Left kidney (tissue), 2 donors: ENCODE data around the gene RABL3. TPM values are rescaled to one million over a fixed set of nuclear protein-coding genes. Genes with fewer than 3 reads are reported as not detected.
"Not testable (repeated sequence)": the region's sequence is repeated elsewhere in the genome, so short reads cannot be mapped to it uniquely, and the experiment has no call there.

Experiments
- DNase-seq: peaks from one replicate; pipeline ENCODE4 v3.0.0-alpha.2; 2013
- polyA plus RNA-seq: library from polyadenylated mRNA; unstranded; fragments of 120-200 nt; gene quantifications from one replicate; pipeline ENCODE4 v1.2.1, GENCODE V29; 2013; ENCODE audit not compliant: insufficient read length

RABL3 gene
- polyA plus RNA-seq, 1 donor, result 33.2 TPM

DNA sequence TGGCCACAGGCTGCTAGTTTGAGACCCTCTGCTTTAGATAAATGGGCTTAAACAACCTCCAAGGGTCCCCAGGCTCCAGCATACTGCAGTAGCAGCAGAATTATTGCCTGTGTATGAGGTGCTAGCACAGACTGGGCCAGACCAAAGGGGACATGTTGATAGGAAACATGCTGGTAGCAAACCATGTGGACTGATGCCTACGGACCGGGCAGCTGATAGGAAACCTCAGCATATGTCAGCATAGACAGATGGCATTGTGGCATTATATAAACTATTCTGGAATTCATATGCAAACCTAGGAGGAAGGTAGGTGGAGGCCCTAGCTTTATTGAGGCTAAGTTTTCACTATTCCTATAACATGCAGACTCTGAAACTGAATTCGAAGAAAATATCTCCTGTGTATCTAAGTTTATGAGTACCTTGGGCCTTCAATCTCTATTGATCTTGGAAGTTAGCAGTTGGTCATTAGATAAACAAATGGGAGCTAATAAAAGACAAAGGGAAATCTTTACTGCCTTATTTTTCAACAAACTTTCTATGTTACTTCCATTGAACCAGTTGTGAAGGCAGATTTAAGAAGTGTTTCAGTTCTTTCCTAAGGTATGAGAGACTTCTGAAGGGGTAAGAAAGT is 58.5 kb downstream of the RABL3 start:
- no peak for DNase-seq

GRCh38 chr3:120683213-120683612 is 59.1 kb downstream of the RABL3 start:
- no peak for DNase-seq

DNA sequence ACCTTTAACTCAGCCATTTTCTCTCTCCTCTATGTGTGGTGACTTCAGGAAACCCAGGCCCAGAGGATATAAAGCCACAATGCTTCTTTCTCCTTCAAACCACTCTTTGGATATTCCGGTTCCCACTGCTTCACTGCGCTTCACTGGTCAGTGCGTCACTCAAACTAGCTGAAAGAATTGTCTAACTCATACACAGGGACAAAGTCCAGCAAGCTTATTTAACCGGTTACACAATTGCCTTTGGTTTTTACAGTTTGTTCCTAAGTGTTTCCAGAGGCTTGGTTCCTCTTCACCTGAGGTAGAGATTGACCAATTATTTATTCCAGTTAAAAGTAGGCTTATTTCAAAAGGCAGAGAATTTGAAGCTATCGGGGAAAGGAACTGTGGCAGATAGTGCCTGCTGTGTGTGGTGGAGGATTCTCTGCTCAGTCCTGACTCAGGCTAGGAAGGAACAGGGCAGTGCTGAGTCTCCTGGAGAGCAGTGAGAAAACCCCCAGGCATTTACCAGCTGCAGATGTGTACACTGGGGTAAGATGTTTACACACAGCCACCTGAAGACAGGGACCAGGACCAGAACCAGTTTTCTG is 60.1 kb downstream of the RABL3 start, which contains the start of gene HGD:
Gene HGD (minus strand): TSS at position 145 of the 587 bp plus-strand sequence. CDS start 128 bp downstream, at position 17.
- peak; percentile 49 for DNase-seq

- DNase-seq, result no peak
Observed at GRCh38 chr3:120681506-120682038, 60.7 kb downstream of the RABL3 start.

- DNase-seq, result no peak
Observed at GRCh38 chr3:120681018-120681417, 61.3 kb downstream of the RABL3 start.

DNA sequence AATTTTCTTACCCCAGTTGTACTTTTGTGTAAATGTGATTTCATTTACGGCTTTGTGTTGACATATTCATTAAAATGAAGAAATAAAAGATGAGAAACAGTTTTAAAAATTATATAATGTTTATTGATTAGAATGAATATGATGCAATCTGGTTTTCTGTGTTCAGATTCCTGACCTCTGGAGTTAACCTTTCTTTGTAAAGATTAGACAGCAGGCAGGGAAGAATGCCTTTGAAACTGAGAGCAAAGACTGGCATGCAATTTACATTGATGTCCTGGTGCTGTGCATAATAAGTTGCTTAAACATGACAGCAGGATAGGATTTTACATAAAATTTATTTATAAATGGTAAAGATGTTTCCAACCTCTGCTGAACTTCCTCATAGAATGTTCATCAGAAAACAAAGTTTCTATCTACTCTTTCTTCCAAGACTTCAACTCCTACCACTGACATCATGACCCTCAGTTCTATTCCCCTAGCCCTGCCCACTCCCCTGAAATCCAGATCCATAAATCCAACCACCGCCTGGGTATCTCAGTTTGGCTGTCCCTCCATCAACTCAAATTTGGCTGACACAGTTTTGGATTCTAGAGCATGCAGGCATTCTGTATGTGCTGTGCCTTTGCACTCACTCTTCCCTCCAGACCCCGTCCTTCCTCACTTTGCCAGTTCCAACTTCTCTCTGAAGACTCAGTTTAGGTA is 62.0 kb downstream of the RABL3 start:
- no peak for DNase-seq

DNA sequence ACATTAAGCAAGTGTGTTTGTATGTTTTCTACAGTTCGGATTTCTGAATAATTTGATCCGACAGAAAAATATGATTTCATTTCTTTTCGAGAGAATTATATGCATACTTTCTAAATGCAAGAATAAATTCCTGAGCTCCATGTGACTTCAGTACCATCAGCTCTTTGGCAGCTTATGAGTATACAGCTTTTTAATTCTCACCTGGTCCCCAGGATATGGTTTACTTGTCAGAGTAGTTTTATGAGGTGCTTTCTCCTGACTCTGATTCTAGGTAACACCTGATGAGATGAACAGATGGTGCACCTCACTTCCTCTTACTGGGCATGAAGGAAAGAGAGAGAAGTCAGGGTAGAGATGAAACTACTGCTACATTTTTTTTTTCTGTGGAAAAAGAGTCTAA is 63.3 kb downstream of the RABL3 start:
- no peak for DNase-seq

DNA sequence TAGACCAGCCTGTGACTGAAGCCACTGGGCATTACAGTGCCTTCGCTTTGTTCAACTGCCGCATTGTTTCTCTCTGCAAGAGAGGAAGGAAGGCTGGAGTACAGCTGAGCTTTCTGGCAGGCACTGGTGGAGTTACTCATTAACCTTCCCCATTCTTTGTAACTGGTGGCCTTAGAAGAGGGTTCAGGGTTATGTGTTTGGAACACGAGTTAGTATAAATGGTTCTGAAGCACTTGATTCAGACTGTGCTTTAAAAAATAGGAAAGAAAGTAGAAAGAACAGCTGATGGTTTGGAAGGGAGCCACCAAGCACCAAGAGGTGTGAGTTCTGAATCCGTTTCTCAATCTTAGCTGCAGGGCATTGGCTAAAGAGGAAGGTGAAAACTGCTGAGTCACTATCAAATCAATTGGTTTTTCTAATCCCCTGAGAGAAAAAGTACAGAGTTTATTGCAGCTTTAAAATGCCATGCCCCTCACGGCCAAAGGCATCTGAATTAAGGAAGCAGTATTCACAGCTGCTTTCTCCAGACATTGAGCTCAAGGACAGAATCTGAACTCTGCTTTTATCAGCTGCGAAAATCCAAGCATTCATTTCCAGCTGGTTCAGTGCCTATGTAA is 63.9 kb downstream of the RABL3 start:
- DNase-seq, result peak; percentile 70

DNA sequence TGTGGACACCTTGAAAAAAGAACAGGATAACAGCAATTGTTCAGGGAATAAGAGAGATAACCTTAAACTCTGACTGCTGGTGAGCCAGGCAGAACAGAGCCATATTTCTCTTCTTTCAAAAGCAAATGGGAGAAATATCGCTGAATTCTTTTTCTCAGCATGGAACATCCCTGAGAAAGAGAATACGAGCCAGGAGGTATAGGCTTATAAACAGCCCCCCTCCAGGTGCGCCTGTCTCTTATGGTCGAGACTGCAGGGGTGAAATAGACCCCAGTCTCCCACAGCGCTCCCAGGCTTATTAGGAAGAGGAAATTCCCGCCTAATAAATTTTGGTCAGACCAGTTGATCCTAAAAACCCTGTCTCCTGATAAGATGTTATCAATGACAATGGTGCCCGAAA is 65.1 kb downstream of the RABL3 start:
- DNase-seq, result not testable (repeated sequence)

GRCh38 chr3:120673116-120673515 is 69.2 kb downstream of the RABL3 start:
- DNase-seq, result no peak

DNA sequence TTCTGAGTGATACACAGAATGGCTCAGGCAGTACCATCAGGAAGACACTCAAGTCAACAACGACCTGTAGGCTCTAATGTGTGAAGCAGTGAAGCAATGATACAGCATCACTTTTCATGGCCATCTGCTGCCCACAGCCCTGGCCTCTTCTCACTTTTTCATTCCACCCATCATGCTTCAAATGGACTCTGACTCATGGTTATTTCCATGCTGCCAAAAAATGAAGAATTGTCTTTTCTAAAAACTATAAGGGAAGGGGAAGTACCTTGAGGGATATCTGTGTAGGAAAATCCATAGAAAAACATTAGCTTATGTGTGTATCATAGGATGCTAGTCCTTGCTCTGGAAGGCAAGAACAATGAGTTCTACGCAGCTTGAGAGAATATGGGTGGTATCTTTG is 71.7 kb downstream of the RABL3 start:
- no peak for DNase-seq

DNA sequence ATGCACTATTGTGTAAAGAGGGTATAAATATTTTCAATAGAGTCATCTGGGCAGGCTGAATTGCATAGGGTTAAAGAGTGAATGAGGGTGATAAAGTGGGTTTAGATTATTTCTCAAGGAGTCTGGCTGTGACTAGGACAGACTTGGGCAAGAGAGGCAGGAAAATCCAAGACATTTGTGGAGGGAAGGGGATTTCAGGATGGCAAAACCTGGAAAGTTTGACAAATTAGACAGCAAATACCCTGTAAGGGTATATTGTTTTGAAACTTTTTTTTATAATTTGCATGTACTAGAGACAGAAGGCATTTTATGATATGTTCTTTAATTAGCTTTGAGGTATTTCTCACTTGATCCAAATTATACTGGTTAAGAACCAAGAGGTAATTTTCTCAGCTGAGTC is 77.4 kb downstream of the RABL3 start:
- DNase-seq, result no peak

DNA sequence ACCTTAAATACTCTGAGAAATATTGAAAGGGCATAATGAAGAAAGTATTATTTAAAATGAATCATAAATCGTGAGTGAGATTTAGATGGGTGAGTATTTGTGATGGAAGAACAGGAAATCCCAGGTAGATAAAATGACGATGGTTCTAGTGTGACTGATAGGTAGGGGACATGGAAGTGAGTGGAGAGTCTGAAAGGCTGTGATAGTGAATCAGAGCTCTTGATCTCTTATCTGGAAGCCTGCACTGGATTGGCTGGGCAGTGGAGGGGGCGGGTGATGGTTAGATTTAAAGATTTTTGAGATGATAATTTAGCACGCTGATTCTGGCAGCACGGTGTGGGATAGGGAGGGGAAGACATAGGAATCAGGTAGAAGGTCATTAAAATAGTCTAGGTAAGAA is 80.4 kb downstream of the RABL3 start:
- no peak for DNase-seq

GRCh38 chr3:120661106-120661905 is 81.0 kb downstream of the RABL3 start:
- DNase-seq, result no peak

DNA sequence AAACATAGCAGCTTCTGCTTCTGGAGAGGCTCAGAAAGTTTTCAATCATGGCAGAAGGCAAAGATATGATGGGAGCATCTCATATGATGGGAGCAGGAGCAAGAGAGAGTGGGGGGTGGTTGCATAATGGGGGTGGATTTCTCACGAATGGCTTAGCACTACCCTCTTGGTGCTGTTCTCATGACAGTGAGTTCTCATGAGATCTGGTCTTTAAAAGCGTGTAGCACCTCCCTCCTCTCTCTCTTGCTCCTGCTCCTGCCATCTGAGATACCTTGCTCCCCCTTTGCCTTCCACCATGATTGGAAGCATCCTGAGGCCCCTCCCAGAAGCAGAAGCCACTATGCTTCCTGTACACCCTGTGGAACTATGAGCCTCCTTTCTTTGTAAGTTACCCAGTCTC is 82.5 kb downstream of the RABL3 start:
- no peak for DNase-seq

GRCh38 chr3:120659285-120659684 is 83.0 kb downstream of the RABL3 start:
- DNase-seq, result no peak

GRCh38 chr3:120652896-120653545 is 89.3 kb downstream of the RABL3 start:
- DNase-seq, result no peak

DNA sequence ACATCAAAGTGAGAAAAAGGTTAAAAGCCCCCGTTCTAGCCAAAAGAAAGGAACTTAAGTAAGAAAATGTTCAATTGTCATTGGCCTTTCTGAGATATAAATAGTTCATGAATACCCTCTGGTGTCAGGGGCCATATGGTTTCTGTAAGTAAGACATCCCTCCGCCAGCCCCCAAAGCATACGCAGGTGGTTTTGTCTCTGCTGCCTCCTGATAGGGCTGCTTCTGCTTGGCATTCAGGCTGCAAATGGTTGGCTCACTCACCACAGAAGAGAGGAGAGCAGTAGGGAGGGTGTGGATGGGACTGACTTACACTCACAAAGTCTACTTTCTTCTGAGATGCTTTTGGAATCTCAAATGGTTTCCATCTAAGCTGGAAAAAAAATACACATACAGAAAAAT is 90.0 kb downstream of the RABL3 start:
- DNase-seq, result no peak

- no peak for DNase-seq
Observed at GRCh38 chr3:120650311-120650710, 92.0 kb downstream of the RABL3 start.

DNA sequence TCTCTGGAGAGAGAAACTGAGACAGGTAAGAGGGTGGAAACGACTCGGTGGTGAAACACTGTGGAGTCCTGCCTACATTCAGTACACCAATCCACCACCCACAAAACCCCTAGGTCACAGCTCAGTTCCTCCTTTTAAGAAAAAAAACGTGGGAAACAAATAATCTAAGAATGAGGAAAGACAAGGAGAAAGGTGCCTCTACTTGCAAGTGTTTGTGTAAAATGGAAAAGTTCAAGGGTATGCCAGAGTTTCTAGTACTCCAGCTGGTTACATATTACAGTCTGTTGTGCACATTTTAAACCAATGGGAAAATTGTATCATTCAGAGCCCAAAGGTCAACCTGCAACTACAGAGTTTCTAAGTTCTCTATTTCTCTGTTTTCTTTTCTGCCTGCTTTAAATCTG is 92.5 kb downstream of the RABL3 start:
- DNase-seq, result no peak

DNA sequence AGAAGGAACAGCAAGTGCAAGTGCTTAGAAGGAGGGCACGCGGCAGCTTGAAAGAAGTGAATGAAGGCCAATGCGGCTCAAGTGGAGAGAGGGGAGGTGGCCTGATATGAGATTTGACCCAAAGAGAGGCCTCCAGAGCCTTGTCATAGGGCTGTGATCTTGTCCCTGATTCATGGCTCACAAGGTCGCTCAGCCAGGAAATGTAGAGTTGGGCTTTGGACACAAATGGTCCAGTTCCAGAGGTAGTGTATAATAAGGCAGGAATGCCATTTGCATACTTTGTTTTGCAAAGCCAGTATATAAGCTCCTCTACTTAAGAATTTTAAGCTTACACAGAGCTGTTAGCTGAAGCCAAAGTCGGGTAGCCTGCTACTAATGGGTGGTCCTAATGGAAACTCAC is 94.0 kb downstream of the RABL3 start:
- no peak for DNase-seq
